SK-N-SH treated with all-trans-retinoic acid at 6 μM for 48 hours (cell line): ENCODE measurements around the gene FAM131C.

Source experiments
- CREB5 ChIP-seq: fragments of 250-450 bp; sonication (Bioruptor Pico); IDR thresholded peaks from 2 replicates; pipeline ENCODE4 v1.5.1; 2020; ENCODE audit warnings: low read depth, mild to moderate bottlenecking, moderate library complexity
- ZFP3 ChIP-seq: fragments of 250-450 bp; sonication (Bioruptor Pico); IDR thresholded peaks from 2 replicates; pipeline ENCODE4 v1.5.0; 2020; ENCODE audit warnings: mild to moderate bottlenecking, moderate library complexity
- ZNF565 ChIP-seq: fragments of 450-650 bp; formaldehyde crosslinking; conservative IDR thresholded peaks from 2 replicates; pipeline ENCODE4 v1.5.0; 2020; ENCODE audit warnings: low read depth, mild to moderate bottlenecking, moderate library complexity
- TF ChIP-seq, protein P1 (sequence below): fragments of 250-450 bp; sonication (Bioruptor Pico); IDR thresholded peaks from 2 replicates; pipeline ENCODE4 v1.8.0; 2021; ENCODE audit warnings: low read depth, mild to moderate bottlenecking, moderate library complexity, borderline replicate concordance
- TF ChIP-seq, protein P2 (sequence below): fragments of 250-450 bp; sonication (Bioruptor Pico); IDR thresholded peaks from 2 replicates; pipeline ENCODE4 v1.5.1; 2021; ENCODE audit warnings: mild to moderate bottlenecking, moderate library complexity
- TF ChIP-seq, protein P3 (sequence below): fragments of 250-450 bp; sonication (Bioruptor Pico); IDR thresholded peaks from 2 replicates; pipeline ENCODE4 v1.8.0; 2020; ENCODE audit warnings: mild to moderate bottlenecking, moderate library complexity, borderline replicate concordance

GRCh38 chr1:16074217-16074616, 766 bp upstream of the FAM131C start:
- TF ChIP-seq, protein P1, sequence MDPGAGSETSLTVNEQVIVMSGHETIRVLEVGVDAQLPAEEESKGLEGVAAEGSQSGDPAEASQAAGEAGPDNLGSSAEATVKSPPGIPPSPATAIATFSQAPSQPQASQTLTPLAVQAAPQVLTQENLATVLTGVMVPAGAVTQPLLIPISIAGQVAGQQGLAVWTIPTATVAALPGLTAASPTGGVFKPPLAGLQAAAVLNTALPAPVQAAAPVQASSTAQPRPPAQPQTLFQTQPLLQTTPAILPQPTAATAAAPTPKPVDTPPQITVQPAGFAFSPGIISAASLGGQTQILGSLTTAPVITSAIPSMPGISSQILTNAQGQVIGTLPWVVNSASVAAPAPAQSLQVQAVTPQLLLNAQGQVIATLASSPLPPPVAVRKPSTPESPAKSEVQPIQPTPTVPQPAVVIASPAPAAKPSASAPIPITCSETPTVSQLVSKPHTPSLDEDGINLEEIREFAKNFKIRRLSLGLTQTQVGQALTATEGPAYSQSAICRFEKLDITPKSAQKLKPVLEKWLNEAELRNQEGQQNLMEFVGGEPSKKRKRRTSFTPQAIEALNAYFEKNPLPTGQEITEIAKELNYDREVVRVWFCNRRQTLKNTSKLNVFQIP (CRISPR knock-in tag) = no peak
- TF ChIP-seq CREB5 (CRISPR knock-in tag) = no peak
- TF ChIP-seq, protein P2, sequence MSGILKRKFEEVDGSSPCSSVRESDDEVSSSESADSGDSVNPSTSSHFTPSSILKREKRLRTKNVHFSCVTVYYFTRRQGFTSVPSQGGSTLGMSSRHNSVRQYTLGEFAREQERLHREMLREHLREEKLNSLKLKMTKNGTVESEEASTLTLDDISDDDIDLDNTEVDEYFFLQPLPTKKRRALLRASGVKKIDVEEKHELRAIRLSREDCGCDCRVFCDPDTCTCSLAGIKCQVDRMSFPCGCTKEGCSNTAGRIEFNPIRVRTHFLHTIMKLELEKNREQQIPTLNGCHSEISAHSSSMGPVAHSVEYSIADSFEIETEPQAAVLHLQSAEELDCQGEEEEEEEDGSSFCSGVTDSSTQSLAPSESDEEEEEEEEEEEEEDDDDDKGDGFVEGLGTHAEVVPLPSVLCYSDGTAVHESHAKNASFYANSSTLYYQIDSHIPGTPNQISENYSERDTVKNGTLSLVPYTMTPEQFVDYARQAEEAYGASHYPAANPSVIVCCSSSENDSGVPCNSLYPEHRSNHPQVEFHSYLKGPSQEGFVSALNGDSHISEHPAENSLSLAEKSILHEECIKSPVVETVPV = no peak
- no peak for TF ChIP-seq ZNF565 (CRISPR knock-in tag)
- TF ChIP-seq, protein P3, sequence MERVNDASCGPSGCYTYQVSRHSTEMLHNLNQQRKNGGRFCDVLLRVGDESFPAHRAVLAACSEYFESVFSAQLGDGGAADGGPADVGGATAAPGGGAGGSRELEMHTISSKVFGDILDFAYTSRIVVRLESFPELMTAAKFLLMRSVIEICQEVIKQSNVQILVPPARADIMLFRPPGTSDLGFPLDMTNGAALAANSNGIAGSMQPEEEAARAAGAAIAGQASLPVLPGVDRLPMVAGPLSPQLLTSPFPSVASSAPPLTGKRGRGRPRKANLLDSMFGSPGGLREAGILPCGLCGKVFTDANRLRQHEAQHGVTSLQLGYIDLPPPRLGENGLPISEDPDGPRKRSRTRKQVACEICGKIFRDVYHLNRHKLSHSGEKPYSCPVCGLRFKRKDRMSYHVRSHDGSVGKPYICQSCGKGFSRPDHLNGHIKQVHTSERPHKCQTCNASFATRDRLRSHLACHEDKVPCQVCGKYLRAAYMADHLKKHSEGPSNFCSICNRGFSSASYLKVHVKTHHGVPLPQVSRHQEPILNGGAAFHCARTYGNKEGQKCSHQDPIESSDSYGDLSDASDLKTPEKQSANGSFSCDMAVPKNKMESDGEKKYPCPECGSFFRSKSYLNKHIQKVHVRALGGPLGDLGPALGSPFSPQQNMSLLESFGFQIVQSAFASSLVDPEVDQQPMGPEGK = no peak
- TF ChIP-seq ZFP3 (CRISPR knock-in tag) = no peak
